WTC11 (cell line): Measurements from ENCODE around the gene LDB2. TPM values are rescaled to one million over a fixed set of nuclear protein-coding genes. Genes with fewer than 3 reads are reported as not detected.

ENCODE experiments used
- ATAC-seq: fragments of 200-7000 bp; cut with Tn5 transposase; 2 replicates; pipeline ENCODE4 v1.10.0; 2021; ENCODE audit warnings: mild to moderate bottlenecking, moderate library complexity
- CTCF ChIA-PET: fragments of 300-600 bp; sonication (Branson Sonifier 250); formaldehyde crosslinking; loops from one replicate; lab custom pipeline; 2021; ENCODE audit warnings: antibody characterized with exemption; lab: Charles Lee
- POLR2A ChIA-PET: fragments of 350-600 bp; sonication (Branson Sonifier 250); formaldehyde crosslinking; loops from one replicate; lab custom pipeline; 2021; ENCODE audit warnings: antibody characterized with exemption; lab: Charles Lee
- DNase-seq: peaks from one replicate; pipeline ENCODE4 v3.0.0; 2021; ENCODE audit warnings: low spot score
- H3K27ac Mint-ChIP-seq: 2 replicates; pipeline ENCODE4 v1.8.0; 2021; ENCODE audit warnings: mixed read lengths
- H3K27me3 Mint-ChIP-seq: 2 replicates; pipeline ENCODE4 v1.8.0; 2021; ENCODE audit warnings: low read depth, mild to moderate bottlenecking, moderate library complexity, mixed read lengths
- H3K36me3 Mint-ChIP-seq: 2 replicates; pipeline ENCODE4 v1.8.0; 2021; ENCODE audit warnings: mixed read lengths
- H3K4me1 Mint-ChIP-seq: 2 replicates; pipeline ENCODE4 v1.8.0; 2022; ENCODE audit warnings: mixed read lengths
- H3K4me3 Mint-ChIP-seq: 2 replicates; pipeline ENCODE4 v1.8.0; 2021; ENCODE audit warnings: mild to moderate bottlenecking, moderate library complexity, mixed read lengths
- H3K9me3 Mint-ChIP-seq: 2 replicates; pipeline ENCODE4 v1.8.0; 2021; ENCODE audit warnings: mixed read lengths
- ATF1 ChIP-seq: sonication (generic); formaldehyde crosslinking; IDR thresholded peaks from 2 replicates; pipeline ENCODE4 v1.8.1; 2023; ENCODE audit warnings: mild to moderate bottlenecking, moderate library complexity, missing genetic modification reagents
- CREM ChIP-seq: sonication (generic); formaldehyde crosslinking; IDR thresholded peaks from 2 replicates; pipeline ENCODE4 v1.8.1; 2022; ENCODE audit warnings: mild to moderate bottlenecking, missing genetic modification reagents, moderate library complexity
- ELF4 ChIP-seq: sonication (generic); formaldehyde crosslinking; IDR thresholded peaks from 2 replicates; pipeline ENCODE4 v1.8.1; 2022; ENCODE audit warnings: low read depth, mild to moderate bottlenecking, moderate library complexity, missing genetic modification reagents
- FOXJ3 ChIP-seq: sonication (generic); formaldehyde crosslinking; IDR thresholded peaks from 2 replicates; pipeline ENCODE4 v1.9.0; 2021; ENCODE audit warnings: missing genetic modification reagents, mild to moderate bottlenecking, borderline replicate concordance
- FOXK1 ChIP-seq: sonication (generic); formaldehyde crosslinking; IDR thresholded peaks from 2 replicates; pipeline ENCODE4 v1.8.0; 2022; ENCODE audit warnings: mild to moderate bottlenecking, moderate library complexity, missing genetic modification reagents
- JUN ChIP-seq: sonication (generic); formaldehyde crosslinking; IDR thresholded peaks from 2 replicates; pipeline ENCODE4 v1.8.0; 2023; ENCODE audit warnings: mild to moderate bottlenecking, missing genetic modification reagents
- MXD4 ChIP-seq: fragments of 250-450 bp; sonication (Bioruptor Pico); IDR thresholded peaks from 2 replicates; pipeline ENCODE4 v1.8.0; 2021; ENCODE audit warnings: mild to moderate bottlenecking, moderate library complexity, borderline replicate concordance
- SOX15 ChIP-seq: fragments of 250-450 bp; sonication (Bioruptor Pico); IDR thresholded peaks from 2 replicates; pipeline ENCODE4 v1.9.0; 2021; ENCODE audit warnings: mild to moderate bottlenecking
- ZNF138 ChIP-seq: sonication (generic); formaldehyde crosslinking; conservative IDR thresholded peaks from 2 replicates; pipeline ENCODE4 v1.8.1; 2022; ENCODE audit warnings: mild to moderate bottlenecking, moderate library complexity, missing genetic modification reagents
- ZNF281 ChIP-seq: sonication (generic); formaldehyde crosslinking; IDR thresholded peaks from 2 replicates; pipeline ENCODE4 v1.8.0; 2023; ENCODE audit warnings: mild to moderate bottlenecking, missing genetic modification reagents
- ZNF425 ChIP-seq: fragments of 250-450 bp; sonication (Bioruptor Pico); conservative IDR thresholded peaks from 2 replicates; pipeline ENCODE4 v1.9.0; 2021; ENCODE audit warnings: mild to moderate bottlenecking
- ZNF512 ChIP-seq: sonication (generic); formaldehyde crosslinking; IDR thresholded peaks from 2 replicates; pipeline ENCODE4 v1.8.1; 2022; ENCODE audit warnings: missing genetic modification reagents, borderline replicate concordance
- total RNA-seq: library from RNA; stranded (reverse); gene quantifications from 3 replicates; pipeline ENCODE4 v1.2.3, GENCODE V29; 2021
- TF ChIP-seq, protein P1 (sequence below): sonication (generic); formaldehyde crosslinking; IDR thresholded peaks from 2 replicates; pipeline ENCODE4 v1.8.1; 2023; ENCODE audit warnings: mild to moderate bottlenecking, missing genetic modification reagents, borderline replicate concordance
- TF ChIP-seq, protein P2 (sequence below): sonication (generic); formaldehyde crosslinking; IDR thresholded peaks from 2 replicates; pipeline ENCODE4 v1.8.1; 2023; ENCODE audit warnings: mild to moderate bottlenecking, missing genetic modification reagents
- TF ChIP-seq, protein P3 (sequence below): fragments of 250-450 bp; sonication (Bioruptor Pico); IDR thresholded peaks from 2 replicates; pipeline ENCODE4 v1.8.0; 2021; ENCODE audit warnings: mild to moderate bottlenecking
- TF ChIP-seq, protein P4 (sequence below): fragments of 250-450 bp; sonication (Bioruptor Pico); IDR thresholded peaks from 2 replicates; pipeline ENCODE4 v1.9.0; 2021; ENCODE audit warnings: mild to moderate bottlenecking
- TF ChIP-seq, protein P5 (sequence below): sonication (generic); formaldehyde crosslinking; IDR thresholded peaks from 2 replicates; pipeline ENCODE4 v1.8.0; 2022; ENCODE audit warnings: mild to moderate bottlenecking, missing genetic modification reagents
- TF ChIP-seq, protein P6 (sequence below): sonication (generic); formaldehyde crosslinking; IDR thresholded peaks from 2 replicates; pipeline ENCODE4 v1.8.1; 2022; ENCODE audit warnings: mild to moderate bottlenecking, missing genetic modification reagents, moderate library complexity, borderline replicate concordance

The LDB2 gene
- total RNA-seq, 1 experiment from 2014 or later = 62.4 TPM

GRCh38 chr4:16738558-16738957 is 159.9 kb downstream of the LDB2 start:
- no peak for ATAC-seq
- DNase-seq = no peak
- Mint-ChIP-seq H3K27me3 (no peaks in the 10 kb centered on the region), H3K27ac (no peak overlapping the region), H3K9me3 (peaks cover 5% of the 10 kb centered on the region; the same call in 1 of the 2 replicates), H3K4me1 (peaks cover 14% of the 10 kb centered on the region), H3K36me3 (peaks cover 5% of the 10 kb centered on the region; the same call in 1 of the 2 replicates), H3K4me3 (no peak overlapping the region)
- CTCF ChIA-PET = no interaction called here
- POLR2A ChIA-PET = no interaction called here
- TF ChIP-seq FOXK1 (CRISPR knock-in tag) (no peak), ZNF425 (CRISPR knock-in tag) (no peak), FOXJ3 (CRISPR knock-in tag) (no peak), ELF4 (CRISPR knock-in tag) (no peak), ZNF281 (CRISPR knock-in tag) (no peak), ZNF138 (no peak), ZNF512 (no peak), JUN (CRISPR knock-in tag) (no peak), CREM (no peak), SOX15 (CRISPR knock-in tag) (no peak), MXD4 (no peak), ATF1 (CRISPR knock-in tag) (no peak)
- TF ChIP-seq, protein P1, sequence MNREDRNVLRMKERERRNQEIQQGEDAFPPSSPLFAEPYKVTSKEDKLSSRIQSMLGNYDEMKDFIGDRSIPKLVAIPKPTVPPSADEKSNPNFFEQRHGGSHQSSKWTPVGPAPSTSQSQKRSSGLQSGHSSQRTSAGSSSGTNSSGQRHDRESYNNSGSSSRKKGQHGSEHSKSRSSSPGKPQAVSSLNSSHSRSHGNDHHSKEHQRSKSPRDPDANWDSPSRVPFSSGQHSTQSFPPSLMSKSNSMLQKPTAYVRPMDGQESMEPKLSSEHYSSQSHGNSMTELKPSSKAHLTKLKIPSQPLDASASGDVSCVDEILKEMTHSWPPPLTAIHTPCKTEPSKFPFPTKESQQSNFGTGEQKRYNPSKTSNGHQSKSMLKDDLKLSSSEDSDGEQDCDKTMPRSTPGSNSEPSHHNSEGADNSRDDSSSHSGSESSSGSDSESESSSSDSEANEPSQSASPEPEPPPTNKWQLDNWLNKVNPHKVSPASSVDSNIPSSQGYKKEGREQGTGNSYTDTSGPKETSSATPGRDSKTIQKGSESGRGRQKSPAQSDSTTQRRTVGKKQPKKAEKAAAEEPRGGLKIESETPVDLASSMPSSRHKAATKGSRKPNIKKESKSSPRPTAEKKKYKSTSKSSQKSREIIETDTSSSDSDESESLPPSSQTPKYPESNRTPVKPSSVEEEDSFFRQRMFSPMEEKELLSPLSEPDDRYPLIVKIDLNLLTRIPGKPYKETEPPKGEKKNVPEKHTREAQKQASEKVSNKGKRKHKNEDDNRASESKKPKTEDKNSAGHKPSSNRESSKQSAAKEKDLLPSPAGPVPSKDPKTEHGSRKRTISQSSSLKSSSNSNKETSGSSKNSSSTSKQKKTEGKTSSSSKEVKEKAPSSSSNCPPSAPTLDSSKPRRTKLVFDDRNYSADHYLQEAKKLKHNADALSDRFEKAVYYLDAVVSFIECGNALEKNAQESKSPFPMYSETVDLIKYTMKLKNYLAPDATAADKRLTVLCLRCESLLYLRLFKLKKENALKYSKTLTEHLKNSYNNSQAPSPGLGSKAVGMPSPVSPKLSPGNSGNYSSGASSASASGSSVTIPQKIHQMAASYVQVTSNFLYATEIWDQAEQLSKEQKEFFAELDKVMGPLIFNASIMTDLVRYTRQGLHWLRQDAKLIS (CRISPR knock-in tag) = no peak
- TF ChIP-seq, protein P2, sequence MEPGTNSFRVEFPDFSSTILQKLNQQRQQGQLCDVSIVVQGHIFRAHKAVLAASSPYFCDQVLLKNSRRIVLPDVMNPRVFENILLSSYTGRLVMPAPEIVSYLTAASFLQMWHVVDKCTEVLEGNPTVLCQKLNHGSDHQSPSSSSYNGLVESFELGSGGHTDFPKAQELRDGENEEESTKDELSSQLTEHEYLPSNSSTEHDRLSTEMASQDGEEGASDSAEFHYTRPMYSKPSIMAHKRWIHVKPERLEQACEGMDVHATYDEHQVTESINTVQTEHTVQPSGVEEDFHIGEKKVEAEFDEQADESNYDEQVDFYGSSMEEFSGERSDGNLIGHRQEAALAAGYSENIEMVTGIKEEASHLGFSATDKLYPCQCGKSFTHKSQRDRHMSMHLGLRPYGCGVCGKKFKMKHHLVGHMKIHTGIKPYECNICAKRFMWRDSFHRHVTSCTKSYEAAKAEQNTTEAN (CRISPR knock-in tag) = no peak
- TF ChIP-seq, protein P3, sequence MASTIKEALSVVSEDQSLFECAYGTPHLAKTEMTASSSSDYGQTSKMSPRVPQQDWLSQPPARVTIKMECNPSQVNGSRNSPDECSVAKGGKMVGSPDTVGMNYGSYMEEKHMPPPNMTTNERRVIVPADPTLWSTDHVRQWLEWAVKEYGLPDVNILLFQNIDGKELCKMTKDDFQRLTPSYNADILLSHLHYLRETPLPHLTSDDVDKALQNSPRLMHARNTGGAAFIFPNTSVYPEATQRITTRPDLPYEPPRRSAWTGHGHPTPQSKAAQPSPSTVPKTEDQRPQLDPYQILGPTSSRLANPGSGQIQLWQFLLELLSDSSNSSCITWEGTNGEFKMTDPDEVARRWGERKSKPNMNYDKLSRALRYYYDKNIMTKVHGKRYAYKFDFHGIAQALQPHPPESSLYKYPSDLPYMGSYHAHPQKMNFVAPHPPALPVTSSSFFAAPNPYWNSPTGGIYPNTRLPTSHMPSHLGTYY (CRISPR knock-in tag) = no peak
- TF ChIP-seq, protein P4, sequence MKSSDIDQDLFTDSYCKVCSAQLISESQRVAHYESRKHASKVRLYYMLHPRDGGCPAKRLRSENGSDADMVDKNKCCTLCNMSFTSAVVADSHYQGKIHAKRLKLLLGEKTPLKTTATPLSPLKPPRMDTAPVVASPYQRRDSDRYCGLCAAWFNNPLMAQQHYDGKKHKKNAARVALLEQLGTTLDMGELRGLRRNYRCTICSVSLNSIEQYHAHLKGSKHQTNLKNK (CRISPR knock-in tag) = no peak
- TF ChIP-seq, protein P5, sequence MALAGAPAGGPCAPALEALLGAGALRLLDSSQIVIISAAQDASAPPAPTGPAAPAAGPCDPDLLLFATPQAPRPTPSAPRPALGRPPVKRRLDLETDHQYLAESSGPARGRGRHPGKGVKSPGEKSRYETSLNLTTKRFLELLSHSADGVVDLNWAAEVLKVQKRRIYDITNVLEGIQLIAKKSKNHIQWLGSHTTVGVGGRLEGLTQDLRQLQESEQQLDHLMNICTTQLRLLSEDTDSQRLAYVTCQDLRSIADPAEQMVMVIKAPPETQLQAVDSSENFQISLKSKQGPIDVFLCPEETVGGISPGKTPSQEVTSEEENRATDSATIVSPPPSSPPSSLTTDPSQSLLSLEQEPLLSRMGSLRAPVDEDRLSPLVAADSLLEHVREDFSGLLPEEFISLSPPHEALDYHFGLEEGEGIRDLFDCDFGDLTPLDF = no peak
- TF ChIP-seq, protein P6, sequence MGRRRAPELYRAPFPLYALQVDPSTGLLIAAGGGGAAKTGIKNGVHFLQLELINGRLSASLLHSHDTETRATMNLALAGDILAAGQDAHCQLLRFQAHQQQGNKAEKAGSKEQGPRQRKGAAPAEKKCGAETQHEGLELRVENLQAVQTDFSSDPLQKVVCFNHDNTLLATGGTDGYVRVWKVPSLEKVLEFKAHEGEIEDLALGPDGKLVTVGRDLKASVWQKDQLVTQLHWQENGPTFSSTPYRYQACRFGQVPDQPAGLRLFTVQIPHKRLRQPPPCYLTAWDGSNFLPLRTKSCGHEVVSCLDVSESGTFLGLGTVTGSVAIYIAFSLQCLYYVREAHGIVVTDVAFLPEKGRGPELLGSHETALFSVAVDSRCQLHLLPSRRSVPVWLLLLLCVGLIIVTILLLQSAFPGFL = no peak
